GM18909 (cell line): ENCODE measurements around the gene TK1.

Source experiments
- ATAC-seq: cut with Tn5 transposase; IDR thresholded peaks from one replicate; pipeline ENCODE4 v1.9.1; 2021; ENCODE audit warnings: mild to moderate bottlenecking; ENCODE audit not compliant: unreplicated experiment, poor library complexity

TK1 gene

DNA sequence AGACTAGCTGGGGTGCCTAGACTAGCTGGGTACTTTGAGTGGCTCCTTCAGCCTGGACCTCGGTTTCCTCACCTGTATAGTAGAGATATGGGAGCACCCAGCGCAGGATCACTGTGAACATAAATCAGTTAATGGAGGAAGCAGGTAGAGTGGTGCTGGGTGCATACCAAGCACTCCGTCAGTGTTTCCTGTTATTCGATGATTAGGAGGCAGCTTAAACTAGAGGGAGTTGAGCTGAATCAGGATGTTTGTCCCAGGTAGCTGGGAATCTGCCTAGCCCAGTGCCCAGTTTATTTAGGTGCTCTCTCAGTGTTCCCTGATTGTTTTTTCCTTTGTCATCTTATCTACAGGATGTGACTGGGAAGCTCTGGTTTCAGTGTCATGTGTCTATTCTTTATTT lies 36.2 kb upstream of the TK1 start:
- no peak for ATAC-seq

DNA sequence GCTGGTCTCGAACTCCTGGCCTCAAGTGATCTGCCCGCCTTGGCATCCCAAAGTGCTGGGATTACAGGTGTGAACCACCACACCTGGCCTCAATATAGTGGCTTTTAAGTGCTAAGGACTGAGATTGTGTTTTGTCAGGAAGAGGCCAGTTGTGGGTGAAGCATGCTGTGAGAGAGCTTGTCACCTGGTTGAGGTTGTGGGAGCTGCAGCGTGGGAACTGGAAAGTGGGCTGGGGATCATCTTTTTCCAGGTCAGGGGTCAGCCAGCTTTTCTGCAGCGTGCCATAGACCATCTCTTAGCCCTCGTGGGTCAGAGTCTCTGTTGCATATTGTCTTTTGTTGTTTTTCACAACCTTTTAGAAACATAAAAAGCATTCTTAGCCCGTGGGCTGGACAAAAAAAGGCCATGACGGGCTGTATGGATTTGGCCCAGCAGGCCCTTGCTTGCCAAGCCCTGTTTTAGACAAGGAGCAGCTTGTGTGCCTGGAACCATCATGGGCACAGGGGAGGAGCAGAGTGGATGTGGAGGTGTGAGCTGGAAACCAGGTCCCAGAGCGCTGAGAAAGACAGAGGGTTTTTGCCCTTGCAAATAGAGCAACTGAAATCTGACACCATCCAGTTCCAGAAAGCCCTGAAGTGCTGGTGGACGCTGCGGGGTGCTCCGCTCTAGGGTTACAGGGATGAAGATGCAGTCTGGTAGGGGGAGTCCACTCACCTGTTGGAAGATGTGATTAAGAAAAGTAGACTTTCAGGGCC lies 32.7 kb upstream of the TK1 start:
- no peak for ATAC-seq

DNA sequence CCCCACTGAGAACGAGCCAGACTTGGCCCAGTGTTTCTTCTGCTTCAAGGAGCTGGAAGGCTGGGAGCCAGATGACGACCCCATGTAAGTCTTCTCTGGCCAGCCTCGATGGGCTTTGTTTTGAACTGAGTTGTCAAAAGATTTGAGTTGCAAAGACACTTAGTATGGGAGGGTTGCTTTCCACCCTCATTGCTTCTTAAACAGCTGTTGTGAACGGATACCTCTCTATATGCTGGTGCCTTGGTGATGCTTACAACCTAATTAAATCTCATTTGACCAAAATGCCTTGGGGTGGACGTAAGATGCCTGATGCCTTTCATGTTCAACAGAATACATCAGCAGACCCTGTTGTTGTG lies 27.8 kb upstream of the TK1 start:
- no peak for ATAC-seq

DNA sequence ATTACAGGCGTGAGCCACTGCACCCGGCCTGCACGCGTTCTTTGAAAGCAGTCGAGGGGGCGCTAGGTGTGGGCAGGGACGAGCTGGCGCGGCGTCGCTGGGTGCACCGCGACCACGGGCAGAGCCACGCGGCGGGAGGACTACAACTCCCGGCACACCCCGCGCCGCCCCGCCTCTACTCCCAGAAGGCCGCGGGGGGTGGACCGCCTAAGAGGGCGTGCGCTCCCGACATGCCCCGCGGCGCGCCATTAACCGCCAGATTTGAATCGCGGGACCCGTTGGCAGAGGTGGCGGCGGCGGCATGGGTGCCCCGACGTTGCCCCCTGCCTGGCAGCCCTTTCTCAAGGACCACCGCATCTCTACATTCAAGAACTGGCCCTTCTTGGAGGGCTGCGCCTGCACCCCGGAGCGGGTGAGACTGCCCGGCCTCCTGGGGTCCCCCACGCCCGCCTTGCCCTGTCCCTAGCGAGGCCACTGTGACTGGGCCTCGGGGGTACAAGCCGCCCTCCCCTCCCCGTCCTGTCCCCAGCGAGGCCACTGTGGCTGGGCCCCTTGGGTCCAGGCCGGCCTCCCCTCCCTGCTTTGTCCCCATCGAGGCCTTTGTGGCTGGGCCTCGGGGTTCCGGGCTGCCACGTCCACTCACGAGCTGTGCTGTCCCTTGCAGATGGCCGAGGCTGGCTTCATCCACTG lies 27.3 kb upstream of the TK1 start, which contains the start of gene BIRC5:
BIRC5 (plus strand) TSS at position 238 of the 690 bp plus-strand sequence; CDS start at position 302, 64 bp downstream.
- peak; percentile 86 for ATAC-seq

DNA sequence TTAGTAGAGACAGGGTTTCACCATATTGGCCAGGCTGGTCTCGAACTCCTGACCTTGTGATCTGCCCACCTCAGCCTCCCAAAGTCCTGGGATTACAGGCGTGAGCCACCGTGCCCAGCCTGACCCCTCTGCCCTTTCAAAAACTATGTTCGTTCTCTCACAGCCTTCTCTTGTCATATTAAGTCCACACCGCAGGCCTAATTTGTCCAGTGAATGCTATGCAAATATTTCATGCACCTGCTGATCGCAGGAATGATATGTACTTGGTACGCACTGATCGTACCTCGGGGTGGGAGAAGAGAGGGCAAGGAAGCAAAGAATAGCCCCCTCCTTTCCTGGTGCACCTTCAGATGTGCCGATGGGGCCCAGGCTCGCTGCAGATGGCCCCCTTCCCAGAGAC lies 24.2 kb upstream of the TK1 start:
- no peak for ATAC-seq

DNA sequence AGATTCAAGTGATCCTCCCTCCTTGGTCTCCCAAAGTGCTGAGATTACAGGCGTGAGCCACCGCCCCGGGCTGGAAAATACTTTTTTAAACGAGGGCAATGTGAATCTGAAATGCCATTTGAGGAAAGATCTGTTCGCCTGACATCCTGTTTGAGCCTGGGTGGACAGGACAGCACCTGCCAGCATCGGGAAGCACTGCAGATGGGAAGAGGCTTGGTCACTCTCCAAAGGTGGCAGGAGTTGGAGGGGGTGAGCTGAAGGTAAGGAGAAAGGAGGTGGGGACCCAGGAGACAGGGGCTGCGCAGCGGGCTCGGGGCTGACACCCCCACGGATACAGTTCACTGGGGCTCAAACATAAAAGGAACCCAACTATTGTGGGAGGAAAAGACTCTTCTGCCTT lies 23.3 kb upstream of the TK1 start:
- no peak for ATAC-seq

DNA sequence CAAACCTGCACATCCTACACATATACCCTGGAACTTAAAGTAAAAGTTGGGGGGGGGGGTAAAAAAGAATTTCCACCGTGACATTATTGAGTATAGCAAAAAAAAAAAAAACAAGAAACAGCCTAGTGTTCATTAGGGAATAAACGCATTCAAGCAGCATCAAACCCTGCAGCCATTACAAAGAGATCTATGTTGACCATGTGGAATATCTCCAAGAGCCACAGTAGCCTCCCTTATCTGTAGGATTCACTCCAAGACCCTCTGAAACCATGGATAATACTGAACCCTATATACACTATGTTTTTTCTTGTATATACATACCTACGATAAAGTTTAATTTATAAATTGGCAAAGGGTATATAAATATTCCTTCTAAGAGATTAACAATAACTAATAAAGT lies 21.6 kb upstream of the TK1 start:
- no peak for ATAC-seq

DNA sequence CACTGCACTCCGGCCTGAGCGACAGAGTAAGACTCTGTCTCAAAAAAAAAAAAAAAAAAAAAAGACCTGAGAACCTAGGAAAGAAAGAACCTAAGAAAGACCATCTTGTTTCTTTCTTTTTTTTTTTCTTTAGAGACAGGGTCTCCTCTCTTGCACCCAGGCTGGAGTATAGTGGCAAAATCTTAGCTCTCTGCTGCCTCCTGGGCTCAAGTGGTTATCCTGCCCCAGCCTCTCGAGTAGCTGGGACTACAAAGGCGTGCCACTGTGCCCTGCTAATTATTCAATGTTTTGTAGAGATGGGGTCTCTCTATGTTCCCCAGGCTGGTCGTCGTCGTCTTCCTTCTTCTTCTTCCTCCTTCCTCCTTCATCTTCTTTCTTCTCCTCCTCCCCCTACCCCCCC lies 19.4 kb upstream of the TK1 start:
- no peak for ATAC-seq

DNA sequence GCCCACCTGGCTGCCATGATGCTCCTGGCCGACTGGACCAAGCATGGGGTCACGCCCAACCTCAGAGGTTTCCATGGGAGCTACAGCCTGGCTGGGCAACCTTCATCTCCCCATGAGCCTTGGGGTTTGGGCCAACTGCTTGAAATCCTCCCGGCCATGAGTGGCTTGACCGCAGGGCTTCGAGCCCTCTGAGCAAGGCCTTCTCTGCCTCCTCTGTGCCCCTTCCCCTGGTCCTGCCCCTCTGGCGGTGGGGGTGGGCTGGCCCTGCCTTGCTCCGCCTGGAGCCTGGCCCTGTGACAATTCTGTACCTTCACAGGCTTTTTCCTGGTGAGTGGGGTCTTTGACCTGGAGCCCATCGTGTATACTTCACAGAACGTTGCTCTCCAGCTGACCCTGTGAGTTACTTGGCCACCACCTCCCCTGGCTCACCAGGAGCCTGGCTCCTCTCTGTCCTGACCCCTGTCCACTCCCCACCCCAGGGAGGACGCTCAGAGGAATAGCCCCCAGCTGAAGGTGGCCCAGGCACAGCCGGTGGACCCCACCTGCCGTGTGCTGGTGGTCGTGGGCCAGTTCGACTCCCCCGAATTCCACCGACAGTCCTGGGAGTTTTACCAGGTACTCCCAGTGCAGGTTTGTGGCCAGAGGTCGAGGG lies 18.4 kb upstream of the TK1 start:
- ATAC-seq, result no peak

DNA sequence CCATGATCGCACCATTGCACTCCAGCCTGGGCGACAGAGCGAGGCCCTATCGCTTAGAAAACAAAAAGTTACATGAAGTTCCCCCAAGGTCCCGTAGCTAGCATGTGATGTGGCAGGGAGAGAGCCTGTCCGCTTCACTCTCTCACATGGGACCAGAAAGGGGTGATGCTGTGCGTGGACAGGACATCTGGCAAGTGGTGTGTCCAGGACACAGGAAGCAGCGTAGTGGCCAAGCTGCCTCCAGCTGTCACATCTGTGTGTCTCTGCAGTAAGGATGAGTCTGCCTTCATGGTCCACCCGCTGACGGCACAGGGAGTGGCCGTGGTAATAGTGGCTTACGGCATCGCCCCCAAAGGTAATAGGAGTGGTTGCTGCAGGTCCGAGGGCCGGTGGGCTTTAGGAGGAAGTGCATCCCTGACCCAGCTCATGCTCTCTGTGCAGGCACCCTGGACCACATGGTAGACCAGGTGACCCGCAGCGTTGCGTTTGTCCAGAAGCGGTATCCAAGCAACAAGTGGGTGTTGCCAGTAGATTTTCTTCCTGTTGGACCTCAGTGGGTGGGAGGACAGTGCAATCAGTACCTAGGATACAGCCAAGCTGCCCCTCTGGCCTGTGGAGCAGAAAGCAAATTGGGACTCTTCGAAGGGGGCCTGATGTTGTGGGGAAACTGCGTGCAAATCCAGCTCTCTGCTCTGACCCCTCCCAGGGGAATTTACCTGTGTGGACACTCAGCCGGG lies 17.7 kb upstream of the TK1 start:
- no peak for ATAC-seq

DNA sequence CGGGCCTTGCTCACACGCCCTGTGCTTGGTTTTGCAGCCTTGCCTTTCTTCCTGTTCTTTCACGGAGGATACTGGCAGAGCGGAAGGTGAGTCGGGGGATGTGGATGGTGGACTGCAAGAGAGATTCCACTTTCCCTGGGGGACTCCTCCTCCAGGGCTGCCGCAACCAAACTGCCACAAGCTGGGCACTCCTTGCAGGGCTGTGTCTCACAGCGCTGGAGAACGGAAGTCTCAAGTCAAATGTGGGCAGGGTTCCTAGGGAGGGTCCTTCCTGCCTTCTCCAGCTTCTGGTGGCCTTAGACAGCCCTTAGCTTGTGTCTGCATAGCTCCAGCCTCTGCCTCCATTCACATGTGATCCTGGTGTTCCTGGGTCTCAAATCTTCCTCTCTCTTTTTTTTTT lies 15.8 kb upstream of the TK1 start:
- ATAC-seq, result no peak

DNA sequence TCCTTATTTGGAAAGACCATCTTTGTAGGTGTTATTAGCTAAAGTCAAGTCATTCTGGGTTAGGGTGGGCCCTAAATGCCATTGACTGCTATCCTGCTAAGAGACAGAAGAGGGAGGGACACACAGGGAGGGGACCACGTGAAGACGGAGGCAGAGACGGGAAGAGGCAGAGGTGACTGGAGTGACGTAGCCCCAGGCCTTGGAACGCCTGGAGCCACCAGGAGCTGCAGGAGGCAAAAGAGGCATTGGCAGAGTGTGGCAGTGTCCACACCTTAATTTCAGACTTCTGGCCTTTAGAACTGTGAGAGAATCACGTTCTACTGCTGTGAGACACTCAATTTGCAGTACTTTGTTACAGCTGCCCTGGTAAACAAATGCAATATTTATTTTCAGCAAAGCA lies 13.6 kb upstream of the TK1 start:
- ATAC-seq, result no peak

DNA sequence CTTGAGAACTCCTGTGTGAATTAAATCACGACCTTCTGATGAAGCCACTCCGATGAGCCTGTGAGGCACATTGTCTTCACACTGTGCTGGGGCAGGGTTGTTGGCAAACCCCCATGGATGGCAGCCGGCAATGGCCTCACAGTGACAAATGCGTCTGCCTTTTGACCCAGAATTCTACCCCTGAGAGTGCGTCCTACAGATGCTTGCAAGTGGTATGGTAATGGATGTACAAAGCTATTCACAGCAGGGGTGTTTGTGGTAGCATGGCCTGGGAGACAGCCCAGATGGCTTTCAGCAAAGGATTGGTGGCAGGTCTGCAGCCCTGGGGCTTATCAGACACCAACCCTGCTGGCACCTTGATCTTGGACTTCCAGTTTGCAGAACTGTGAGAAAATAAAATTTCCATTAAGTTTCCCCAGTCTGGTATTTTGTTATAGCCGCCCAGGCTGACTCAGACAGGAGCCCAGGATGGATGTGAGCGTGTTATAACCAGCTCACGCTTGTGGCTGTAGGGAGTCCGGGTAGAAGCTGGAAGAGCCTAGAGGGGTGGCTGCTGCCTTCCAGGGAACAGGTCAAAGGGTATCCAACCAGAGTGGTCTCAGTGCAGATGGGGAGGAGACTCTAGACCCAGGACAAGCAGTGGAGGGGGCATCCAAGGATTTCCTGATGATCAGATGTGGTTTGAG lies 10.4 kb upstream of the TK1 start:
- ATAC-seq, result no peak

DNA sequence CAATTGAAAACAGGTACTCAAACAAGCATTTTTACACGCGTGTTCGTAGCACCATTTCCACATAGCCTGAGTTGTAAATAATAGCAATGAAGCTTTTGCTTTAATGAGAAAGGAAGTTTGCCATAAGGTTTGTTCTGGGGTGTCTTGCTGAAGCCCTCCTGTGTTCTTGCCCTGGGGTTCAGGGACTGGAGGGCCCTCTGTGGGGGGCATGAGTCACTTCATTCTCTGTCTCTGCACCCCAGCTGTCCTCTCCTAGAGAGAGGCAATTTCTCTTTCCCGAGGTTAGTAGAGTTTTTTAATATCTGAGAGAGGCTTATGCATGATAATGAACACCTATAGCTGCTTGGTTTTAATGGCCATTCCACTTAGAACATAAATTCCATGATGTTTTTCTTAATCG lies 9.9 kb upstream of the TK1 start:
- ATAC-seq, result no peak

DNA sequence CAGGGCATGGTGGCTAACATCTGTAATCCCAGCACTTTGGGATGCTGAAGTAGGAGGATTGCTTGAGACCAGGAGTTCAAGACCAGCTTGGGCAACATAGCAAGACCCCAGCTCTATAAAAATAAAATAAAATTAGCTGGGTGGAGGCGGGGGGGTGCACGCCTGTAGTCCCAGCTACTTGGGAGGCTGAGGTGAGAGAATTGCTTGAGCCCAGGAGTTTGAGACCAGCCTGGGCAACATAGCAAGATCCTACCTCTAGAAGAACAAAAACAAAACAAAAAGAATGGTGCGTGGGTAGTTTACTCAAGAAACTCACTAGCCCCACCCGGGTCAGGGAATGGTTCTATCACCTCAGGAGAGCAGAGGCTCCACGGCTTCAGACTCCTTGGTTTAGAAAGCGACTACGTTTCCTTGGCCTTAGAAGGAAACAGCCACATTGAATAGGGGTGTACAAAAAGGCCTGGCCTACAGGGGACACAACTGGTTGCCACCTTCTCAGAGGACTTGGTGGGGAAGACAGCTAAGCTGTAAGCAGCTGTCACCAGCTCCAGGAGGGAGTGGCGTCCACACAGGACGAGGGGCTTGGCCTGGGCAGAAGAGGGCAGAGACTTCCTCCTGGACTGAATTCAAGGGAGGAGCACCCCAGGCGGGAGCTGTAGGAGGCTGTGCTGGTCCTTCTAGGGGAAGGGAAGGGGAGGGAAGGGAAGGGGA lies 716 bp downstream of the TK1 start:
- no peak for ATAC-seq

DNA sequence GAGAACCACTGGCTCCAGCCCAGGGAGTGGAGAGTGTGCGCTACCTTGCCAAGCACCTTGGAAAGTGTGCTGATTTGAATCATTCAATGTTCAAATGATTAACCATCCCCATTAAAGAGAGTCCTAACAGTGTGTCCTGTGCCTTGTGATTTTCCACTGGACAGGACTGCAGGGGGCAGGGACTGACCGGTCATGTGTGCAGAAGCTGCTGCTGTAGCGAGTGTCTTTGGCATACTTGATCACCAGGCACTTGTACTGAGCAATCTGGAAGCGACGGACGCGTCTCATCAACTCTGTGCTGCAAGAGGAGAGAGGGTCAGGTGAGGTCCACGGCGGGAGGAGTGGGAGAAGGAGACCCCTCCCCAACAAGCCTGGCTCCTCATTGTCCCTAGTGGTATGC lies 2.0 kb downstream of the TK1 start:
- ATAC-seq, result no peak

DNA sequence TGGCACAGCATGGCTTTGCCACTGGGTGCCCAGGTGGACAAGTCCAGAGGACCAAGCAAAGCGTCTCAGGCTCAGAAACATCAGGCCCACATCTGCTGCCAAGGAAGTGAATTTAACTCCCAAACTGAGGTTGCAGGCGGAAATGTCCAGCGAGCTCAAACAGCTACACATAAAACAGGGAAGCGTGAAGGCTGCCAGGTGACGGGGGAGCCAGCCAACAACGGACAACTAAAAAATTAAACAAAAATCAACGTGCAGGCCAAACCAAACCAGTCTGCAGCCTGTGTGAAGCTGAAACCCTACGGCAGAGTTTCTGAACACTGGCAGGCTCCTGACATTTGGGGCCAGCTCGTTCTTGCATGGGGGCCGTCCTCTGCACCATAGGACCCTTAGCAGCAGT lies 2.5 kb downstream of the TK1 start:
- ATAC-seq, result no peak

DNA sequence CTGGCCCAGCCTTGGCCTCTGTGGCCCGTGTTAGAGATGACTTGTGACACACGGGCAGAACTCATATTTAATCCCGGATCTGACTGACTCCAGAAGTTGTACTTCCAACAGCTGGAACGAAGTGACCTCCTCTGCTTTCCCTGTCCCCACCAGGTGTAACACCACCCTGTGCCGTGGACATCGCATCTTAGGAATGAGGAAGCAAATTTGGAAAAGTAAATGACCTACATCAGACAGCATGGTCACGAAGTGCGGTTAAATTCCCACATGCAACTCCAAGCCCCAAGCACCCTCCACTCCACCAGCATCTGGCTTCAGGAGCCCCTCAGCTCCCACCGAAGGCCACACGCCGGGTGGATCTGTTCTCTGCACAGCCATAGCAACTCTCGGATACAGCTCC lies 2.9 kb downstream of the TK1 start:
- ATAC-seq, result no peak

DNA sequence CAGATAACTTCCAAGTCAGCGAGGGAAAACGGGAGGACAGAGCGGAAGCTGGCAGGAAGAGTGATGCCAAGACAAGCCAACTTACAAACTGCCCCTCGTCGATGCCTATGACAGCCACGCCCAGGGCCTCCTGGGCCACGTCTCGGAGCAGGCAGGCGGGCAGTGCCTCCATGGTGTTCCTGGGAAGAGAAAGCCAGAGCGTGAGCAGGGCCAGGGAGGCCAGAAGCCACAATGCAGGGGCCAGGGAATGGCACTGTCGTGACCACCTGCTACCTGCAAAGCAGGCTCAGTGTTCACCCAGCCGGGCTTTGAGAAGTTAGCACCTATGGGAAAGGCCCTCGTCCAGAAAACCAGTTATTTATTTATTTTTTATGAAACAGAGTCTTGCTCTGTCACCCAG lies 4.3 kb downstream of the TK1 start:
- ATAC-seq, result no peak

DNA sequence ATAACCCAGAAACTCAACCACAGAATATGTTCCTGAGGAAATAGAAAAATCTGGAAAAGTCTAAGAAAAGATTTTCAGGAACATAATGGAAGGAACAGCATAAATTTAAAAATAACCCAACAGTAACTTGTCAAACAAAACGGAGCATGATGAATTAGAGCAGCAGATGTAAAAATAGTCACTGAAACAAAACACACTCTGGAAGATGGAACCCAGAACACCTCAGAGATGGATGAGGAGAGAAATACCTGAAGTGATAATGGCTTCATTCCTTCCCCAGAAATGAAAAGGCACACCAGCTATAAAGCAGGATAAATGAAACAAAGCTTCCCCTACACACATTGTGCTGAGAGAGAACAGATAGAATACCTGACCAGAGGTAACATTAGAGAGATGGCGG lies 6.3 kb downstream of the TK1 start:
- ATAC-seq, result no peak
